ENCODE data around the gene MEAF6.

The MEAF6 gene

GRCh38 chr1:37473431-37474045 lies 41.0 kb downstream of the MEAF6 start:
- DNase-seq (ENCODE audit: low spot score): no peak

DNA sequence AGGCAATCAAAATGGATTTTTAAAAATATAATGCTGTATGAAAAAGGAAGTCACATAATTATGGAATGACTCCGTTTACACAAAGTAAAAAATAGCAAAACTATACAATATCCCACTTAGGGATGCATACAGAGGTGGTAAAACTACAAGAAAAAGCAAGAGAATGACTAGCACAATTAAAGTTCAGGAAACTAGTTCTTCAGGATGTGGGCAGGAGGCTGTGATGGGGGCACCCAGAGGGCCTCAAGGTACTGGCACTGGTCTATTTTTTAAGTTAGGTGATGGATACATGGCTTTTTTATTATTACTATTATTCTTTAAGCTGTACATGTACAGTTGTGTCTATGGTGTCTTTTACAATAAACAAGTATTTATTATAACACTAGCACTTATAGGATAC lies 41.6 kb downstream of the MEAF6 start:
- DNase-seq (ENCODE audit: low spot score): no peak

DNA sequence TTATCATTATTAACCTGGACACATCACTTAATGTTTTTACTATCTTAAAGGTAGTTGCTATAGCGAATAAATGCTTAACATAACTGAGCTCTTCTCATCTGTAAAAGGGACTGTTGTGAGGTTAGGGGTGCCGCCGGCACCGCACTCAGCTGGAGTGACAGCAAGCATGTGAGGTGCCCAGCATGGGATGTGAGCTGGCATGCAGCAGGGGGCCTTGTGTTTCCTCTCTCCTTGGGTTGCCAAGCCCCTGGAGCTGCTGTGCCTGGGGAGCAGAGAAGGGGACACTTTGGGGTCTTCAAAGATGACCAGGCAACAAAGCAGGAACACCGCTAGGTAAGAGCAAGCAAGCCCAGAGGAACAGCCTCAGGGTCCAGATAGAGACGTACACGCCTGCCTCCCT lies 42.3 kb downstream of the MEAF6 start:
- no peak for DNase-seq (ENCODE audit: low spot score)

- DNase-seq (ENCODE audit: low spot score): peak; percentile 32
These were observed 43.0 kb downstream of the MEAF6 start for GRCh38 chr1:37471345-37472231.

DNA sequence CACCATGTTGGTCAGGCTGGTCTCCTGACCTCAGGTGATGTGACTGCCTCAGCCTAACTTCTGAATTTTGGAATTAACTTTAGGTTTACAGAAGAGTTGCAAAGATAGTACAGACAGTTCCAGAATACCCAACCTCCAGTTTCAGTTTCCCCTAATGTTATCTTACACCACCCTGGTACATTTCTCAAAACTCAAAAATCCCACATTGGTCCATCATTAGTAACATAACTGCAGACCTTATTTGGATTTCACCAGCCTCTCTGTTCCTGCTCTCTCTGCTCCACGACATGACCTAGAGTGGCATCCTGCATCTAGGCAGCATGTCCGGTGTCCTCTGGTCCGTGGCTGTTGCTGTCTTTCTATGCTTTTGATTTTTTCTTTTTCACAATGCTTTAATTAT lies 45.2 kb downstream of the MEAF6 start:
- no peak for DNase-seq (ENCODE audit: low spot score)

DNA sequence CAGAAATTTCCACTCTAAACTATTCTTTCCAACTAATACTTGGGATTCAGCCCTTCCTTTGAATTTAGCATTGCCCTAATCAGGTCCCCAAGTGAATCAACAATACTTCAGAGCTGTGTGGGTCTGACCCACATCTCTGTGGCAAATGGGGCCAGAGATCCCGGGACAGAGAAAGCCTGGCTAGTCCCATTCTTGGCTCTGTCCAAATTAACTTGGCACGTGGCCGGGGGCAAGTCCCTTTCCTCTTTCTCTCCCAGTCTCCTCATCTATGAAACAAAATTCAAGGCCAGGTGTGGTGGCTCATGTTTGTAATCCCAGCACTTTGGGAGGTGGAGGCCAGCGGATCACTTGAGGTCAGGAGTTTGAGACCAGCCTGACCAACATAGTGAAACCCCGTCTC lies 46.5 kb downstream of the MEAF6 start:
- DNase-seq (ENCODE audit: low spot score): no peak

DNA sequence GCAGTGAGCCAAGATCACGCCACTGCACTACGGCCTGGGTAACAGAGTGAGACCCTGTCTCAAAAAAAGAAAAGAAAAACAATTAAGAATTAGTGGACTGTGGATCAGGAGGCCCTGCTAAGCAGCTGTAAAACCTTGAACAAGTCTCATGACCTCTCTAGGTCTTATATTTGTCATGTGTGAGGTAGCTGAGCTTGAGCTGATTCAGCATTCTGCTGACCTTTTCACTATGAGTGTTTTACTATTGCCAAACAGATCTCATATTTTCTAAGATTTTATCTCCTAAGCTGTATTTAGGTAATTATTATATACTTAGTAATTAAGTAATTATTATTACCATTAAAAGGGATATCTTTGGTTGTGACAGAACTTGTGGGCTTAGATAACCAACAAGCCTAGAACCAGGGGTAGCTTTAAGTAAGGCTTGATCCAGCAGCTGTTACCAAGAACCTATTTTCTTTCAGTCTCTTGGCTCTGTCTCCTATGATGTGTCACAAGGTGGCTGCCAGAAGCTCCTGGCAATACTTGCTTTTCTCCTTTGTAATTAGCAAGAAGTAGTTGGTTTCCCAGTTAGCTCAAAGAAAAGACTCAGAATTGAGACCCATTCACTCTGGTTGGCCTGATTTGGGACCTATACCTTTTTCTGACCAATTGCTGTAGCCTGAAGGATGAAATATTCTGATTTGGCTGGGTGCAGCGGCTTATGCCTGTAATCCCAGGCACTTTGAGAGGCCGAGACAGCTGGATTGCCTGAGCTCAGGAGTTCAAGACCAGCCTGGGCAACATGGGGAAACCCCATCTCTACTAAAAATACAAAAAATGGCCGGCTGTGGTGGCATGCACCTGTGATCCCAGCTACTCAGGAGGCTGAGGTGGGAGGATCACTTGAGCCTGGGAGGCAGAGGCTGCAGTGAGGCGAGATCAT lies 48.7 kb downstream of the MEAF6 start:
- no peak for DNase-seq (ENCODE audit: low spot score)

DNA sequence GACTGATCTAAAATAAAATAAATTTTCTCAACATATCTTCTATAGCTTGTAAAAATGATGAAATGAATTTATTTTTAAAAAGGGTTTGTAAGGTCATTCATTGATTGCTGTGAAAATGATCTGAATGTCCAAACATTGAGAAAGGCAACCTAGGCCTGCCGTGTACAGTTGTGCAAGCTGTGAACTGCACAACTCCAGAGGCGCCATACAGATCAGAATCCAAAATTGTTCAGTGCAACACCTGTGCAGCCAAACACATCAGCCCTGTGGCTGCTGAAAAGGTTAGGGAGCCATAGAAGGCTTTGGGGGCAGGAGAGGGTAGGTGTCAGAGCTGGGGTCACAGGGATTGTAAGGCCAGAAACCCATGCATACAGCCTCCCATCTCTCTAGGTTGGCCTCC lies 50.1 kb downstream of the MEAF6 start:
- no peak for DNase-seq (ENCODE audit: low spot score)

DNA sequence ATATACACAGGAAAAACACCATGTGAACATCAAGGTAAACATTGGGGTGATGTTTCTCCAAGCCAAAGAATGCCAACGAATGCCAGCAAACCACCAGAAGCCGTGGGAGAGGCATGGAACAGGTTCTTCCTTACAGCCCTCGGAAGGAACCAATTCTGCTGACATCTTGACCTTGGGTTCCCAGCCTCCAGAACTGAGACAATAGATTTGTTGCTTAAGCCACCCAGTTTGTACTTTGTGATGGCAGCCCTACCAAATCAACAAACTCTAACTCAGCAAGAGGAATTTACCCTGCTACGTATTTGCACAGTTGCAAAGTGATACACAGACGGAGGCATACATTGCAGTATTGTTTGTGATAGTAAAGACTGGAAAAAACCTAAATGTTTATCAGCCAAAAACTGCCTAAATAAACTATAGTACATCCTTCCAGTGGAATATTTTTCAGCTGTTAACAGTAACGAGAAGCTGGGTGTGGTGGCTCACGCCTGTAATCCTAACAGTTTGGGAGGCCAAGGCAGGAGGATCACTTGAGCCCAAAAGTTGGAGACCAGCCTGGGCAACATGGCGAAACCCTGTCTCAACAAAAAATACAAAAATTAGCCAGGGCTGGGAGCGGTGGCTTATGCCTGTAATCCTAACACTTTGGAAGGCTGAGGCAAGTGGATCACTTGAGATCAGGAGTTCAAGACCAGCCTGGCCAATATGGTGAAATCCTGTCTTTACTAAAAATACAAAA lies 52.7 kb downstream of the MEAF6 start:
- DNase-seq (ENCODE audit: low spot score): no peak

- no peak for DNase-seq (ENCODE audit: low spot score)
These were observed 56.0 kb downstream of the MEAF6 start for GRCh38 chr1:37458551-37458950.

DNA sequence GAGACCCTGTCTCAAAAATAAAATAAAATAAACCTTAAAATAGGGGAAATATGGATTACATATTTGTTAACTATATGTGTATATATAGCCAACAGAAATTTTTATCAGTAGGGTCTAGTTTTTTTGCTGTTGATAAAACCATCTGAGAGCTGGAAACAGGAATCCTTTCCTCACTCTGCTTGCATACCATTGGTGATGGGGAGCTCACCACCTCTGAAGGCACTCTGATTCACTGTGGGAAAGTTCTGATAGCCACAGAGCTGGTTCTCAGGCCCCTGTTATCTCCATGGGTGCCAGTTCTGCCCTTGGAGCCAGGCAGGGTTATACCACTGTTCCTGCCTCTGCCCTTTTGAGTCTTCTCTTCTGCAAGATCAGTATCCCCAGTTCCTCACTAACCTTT lies 58.0 kb downstream of the MEAF6 start:
- no peak for DNase-seq (ENCODE audit: low spot score)

DNA sequence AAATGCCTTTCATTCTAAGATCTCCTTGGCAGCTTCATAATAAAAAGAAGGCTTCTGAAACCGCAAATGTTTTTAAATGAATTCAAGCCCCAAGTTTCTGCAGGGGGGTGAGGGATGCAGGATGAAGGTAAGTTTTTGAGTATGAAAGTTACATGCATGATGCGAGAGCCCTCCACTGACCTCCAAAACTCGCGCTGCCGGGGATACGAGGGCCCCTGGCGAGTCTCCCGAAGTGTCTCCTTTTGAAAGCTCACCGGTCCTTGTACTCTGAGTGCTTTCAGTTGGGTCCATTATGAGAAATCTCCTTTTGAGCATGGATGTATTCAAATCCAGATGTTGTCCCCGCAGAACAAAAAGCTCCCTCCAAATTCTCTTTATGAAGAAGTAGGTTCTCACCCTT lies 59.0 kb downstream of the MEAF6 start:
- DNase-seq (ENCODE audit: low spot score): no peak

- no peak for DNase-seq (ENCODE audit: low spot score)
These were observed 60.9 kb downstream of the MEAF6 start for GRCh38 chr1:37453647-37454046.

GRCh38 chr1:37452416-37452815 lies 62.1 kb downstream of the MEAF6 start:
- DNase-seq (ENCODE audit: low spot score): no peak

- DNase-seq (ENCODE audit: low spot score): no peak
These were observed 64.6 kb downstream of the MEAF6 start for GRCh38 chr1:37449936-37450335.

DNA sequence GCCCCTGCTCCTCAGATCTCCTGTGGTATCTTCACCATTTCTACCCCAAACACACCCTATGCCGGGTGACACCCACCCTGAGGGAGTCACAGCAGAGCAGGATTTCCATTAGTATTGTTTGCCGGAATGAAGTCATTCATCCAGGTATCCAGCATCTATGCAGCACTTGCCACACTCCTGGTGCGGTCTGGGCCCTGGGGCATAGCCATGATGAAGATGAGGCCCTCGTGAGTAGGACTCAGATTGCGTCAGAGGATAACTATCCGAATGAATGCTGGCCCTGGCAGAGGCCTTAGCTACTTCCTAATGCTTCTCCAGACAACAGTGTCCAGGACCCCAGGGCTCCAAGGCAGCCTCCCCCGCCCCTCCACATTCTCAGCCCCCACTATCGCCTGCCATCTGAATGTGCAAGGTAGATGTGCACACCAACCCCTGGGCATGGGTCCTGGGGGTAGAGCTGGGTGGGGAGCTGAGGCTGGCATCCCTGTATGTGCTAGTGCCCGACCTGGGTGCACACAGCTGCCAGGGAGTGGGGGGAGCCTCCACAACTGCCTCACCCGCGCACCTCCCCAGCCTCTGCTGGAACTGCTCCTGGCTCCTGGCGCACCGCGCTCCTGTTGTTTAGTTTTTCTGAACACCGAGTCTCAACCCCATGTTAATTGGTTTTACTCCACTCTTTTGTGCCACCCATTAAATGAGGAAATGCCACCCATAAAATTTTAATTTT lies 65.7 kb downstream of the MEAF6 start:
- DNase-seq (ENCODE audit: low spot score): no peak

- DNase-seq (ENCODE audit: low spot score): no peak
These were observed 66.4 kb downstream of the MEAF6 start for GRCh38 chr1:37448185-37448584.

DNA sequence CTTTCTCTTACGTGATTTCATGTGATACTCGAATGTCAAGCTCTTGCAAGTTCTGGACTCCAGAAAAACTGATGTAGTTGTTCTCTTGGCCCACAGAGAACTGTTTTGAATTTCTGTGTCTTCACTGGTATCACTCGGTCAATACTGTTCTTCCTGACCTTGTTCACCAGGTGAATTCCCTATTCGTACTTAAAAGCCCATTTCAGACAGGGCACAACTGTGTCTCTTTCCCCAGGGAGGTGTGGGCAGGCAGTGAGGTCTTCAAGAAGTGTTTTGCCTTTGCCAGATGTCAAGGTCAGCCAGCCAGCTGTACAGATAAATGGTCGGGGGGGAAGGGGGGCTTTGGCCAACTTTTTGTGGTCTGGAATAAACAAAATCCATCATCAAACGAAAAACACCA lies 67.7 kb downstream of the MEAF6 start:
- DNase-seq (ENCODE audit: low spot score): no peak

DNA sequence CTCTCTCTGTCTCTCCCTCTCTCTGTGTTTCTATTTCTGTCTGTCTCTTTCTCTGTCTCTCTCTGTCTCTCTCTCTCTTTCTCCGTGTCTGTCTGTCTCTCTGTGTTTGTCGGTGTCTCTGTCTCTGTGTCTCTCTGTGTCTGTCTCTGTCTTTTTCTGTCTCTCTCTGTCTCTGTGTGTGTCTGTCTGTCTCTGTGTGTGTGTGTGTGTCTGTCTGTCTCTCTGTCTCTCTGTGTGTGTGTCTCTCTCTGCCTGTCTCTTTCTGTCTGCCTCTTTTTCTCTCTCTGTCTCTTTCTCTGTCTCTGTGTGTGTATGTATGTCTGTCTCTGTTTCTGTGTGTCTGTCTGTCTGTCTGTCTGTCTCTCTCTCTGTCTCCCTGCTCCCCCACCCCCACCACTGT lies 71.9 kb downstream of the MEAF6 start:
- DNase-seq (ENCODE audit: low spot score): no peak
